ENCODE data around the gene MYOCOS. TPM values are rescaled to one million over a fixed set of nuclear protein-coding genes. Genes with fewer than 3 reads are reported as not detected.
A peak's percentile ranks its signal among the peaks of the same experiment; 100 is the strongest.
"Not testable (repeated sequence)": the region's sequence is repeated elsewhere in the genome, so short reads cannot be mapped to it uniquely, and the experiment has no call there.

The MYOCOS gene
- total RNA-seq, 1 donor from 2014 or later = not detected

DNA sequence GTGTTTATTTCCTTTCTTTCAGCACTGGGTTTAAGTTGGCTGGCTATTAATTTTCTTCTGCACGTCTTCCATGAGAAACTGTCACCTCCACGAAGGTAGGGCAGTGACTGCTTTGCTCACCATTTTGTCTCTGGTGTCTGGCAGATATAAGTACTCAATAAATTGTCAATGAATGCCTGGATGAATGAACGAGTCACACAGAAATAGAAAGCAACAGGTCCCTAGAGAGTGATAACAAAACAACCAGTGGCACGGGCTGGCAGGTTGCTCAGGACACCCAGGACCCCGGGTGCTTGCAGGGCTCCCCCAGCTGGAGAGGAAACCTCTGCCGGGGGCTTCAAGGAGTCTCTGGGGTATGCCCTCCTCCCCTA, 33.7 kb downstream of the MYOCOS start:
- no peaks in the 10 kb centered on the region for H3K36me3 ChIP-seq
- DNase-seq (ENCODE audit: low spot score in 2 of 2) = no peak
- intact Hi-C loops (cut with DNase I) = loop anchor here (1.0 to 2.0 kb wide), 2 partner anchors 9 to 125 kb away; partner anchors contain the start of gene METTL13
- peaks cover 8 to 36% of the 10 kb centered on the region in 2 donors for H3K4me1 ChIP-seq
- TF ChIP-seq, protein P1, sequence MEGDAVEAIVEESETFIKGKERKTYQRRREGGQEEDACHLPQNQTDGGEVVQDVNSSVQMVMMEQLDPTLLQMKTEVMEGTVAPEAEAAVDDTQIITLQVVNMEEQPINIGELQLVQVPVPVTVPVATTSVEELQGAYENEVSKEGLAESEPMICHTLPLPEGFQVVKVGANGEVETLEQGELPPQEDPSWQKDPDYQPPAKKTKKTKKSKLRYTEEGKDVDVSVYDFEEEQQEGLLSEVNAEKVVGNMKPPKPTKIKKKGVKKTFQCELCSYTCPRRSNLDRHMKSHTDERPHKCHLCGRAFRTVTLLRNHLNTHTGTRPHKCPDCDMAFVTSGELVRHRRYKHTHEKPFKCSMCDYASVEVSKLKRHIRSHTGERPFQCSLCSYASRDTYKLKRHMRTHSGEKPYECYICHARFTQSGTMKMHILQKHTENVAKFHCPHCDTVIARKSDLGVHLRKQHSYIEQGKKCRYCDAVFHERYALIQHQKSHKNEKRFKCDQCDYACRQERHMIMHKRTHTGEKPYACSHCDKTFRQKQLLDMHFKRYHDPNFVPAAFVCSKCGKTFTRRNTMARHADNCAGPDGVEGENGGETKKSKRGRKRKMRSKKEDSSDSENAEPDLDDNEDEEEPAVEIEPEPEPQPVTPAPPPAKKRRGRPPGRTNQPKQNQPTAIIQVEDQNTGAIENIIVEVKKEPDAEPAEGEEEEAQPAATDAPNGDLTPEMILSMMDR (IDR thresholded peaks at IDR 0.05) = no peak
- H3K9me3 ChIP-seq = no peaks in the 10 kb centered on the region
- H3K4me3 ChIP-seq = no peak overlapping the region
- peak overlapping the region; percentile 87 to 96 for H3K27ac ChIP-seq
- no peaks in the 10 kb centered on the region for H3K27me3 ChIP-seq

- peaks cover 8 to 36% of the 10 kb centered on the region in 2 donors for H3K4me1 ChIP-seq
- intact Hi-C loops (cut with DNase I); H3K27me3 ChIP-seq; H3K4me3 ChIP-seq; DNase-seq (ENCODE audit: low spot score in 2 of 2); H3K9me3 ChIP-seq; H3K36me3 ChIP-seq: not testable (repeated sequence)
- H3K27ac ChIP-seq = peak overlapping the region; percentile 87 to 96
Measured at GRCh38 chr1:171656206-171656605, 34.2 kb downstream of the MYOCOS start.

- H3K36me3 ChIP-seq = no peaks in the 10 kb centered on the region
- TF ChIP-seq, protein P1 (IDR thresholded peaks at IDR 0.05) = no peak
- no peak overlapping the region for H3K27ac ChIP-seq
- no peaks in the 10 kb centered on the region for H3K27me3 ChIP-seq
- intact Hi-C loops (cut with DNase I) = no loop called here
- DNase-seq (ENCODE audit: low spot score in 2 of 2) = no peak
- H3K9me3 ChIP-seq = no peaks in the 10 kb centered on the region
- no peak overlapping the region for H3K4me3 ChIP-seq
- H3K4me1 ChIP-seq = peaks cover 0 to 2% of the 10 kb centered on the region in 2 donors
Measured at GRCh38 chr1:171661076-171661650, 39.1 kb downstream of the MYOCOS start.

DNA sequence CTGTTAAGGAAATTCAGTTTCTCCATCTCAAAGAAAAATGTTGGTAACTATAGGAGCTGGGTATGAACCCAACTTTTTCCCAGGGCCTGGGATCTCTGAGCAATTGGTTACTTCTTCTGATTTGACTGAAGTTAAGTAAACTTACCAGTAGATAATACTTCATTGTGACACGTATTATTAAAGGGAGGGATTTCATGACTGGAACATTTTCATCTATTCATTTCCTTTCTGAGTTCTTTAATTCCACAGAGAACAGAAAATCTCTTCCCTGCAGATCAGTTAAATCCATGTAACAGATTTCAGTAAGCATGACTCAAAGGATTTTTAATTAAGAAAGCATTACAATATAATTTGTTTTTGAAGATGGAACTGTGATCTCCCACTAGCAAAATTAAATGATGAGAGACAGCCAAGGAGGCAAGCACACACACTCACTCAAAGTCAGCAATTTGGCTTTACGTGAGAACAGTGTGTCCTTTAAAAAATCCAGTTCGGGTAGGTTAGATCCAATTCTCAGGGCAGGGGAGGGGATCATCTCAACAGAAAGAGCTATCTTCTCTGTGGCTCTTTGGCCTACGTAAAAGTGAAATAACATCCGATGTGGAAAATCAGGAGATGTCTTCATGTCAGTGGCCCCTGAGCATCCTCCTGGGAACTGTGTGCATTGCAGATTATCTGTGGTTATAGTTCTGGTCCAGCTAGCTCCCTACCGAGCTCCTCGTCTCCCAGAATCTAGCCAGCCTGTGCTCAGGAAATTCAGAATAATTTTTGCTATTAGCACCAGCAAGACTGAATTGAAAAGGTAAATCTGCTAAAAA, 41.2 kb downstream of the MYOCOS start:
- no peaks in the 10 kb centered on the region for H3K36me3 ChIP-seq
- H3K27ac ChIP-seq = peak overlapping the region in 1 of 2 donors; percentile 8
- no peaks in the 10 kb centered on the region for H3K27me3 ChIP-seq
- DNase-seq (ENCODE audit: low spot score in 2 of 2) = no peak
- H3K4me1 ChIP-seq = peaks cover 0 to 2% of the 10 kb centered on the region in 2 donors
- no peaks in the 10 kb centered on the region for H3K9me3 ChIP-seq
- no peak overlapping the region for H3K4me3 ChIP-seq
- intact Hi-C loops (cut with DNase I) = no loop called here
- TF ChIP-seq, protein P1 (IDR thresholded peaks at IDR 0.05) = no peak

- no peak for DNase-seq (ENCODE audit: low spot score in 2 of 2)
- Histone ChIP-seq H3K4me3 (no peak overlapping the region), H3K4me1 (peaks cover 0 to 2% of the 10 kb centered on the region in 2 donors), H3K27ac (no peak overlapping the region), H3K27me3 (no peaks in the 10 kb centered on the region), H3K9me3 (no peaks in the 10 kb centered on the region), H3K36me3 (no peaks in the 10 kb centered on the region)
- TF ChIP-seq, protein P1 (IDR thresholded peaks at IDR 0.05) = no peak
- intact Hi-C loops (cut with DNase I) = no loop called here
Measured at GRCh38 chr1:171663854-171664575, 42.0 kb downstream of the MYOCOS start.

GRCh38 chr1:171664976-171665375, 42.9 kb downstream of the MYOCOS start:
- no peak for DNase-seq (ENCODE audit: low spot score in 2 of 2)
- Histone ChIP-seq H3K27me3 (no peaks in the 10 kb centered on the region), H3K27ac (no peak overlapping the region), H3K4me1 (peaks cover 0 to 2% of the 10 kb centered on the region in 2 donors), H3K9me3 (no peaks in the 10 kb centered on the region), H3K4me3 (no peak overlapping the region), H3K36me3 (no peaks in the 10 kb centered on the region)
- intact Hi-C loops (cut with DNase I) = no loop called here
- TF ChIP-seq, protein P1 (IDR thresholded peaks at IDR 0.05) = no peak

Measured in ascending aorta (tissue), 2 donors.